IPS-11a (cell line): ENCODE measurements around the gene SAP25.

Experiments
- H3K4me3 ChIP-seq: one replicate; pipeline ENCODE4 v1.5.1; 2013; ENCODE audit warnings: low read depth, low read length, control low read depth

Gene SAP25

GRCh38 chr7:100573691-100574361 lies at the start of gene SAP25:
Gene SAP25, minus strand, starts transcription at chr7:100573900. Its CDS starts 158 bp downstream, at chr7:100573742.
- H3K4me3 ChIP-seq, result no peak within 1 kb of the TSS

DNA sequence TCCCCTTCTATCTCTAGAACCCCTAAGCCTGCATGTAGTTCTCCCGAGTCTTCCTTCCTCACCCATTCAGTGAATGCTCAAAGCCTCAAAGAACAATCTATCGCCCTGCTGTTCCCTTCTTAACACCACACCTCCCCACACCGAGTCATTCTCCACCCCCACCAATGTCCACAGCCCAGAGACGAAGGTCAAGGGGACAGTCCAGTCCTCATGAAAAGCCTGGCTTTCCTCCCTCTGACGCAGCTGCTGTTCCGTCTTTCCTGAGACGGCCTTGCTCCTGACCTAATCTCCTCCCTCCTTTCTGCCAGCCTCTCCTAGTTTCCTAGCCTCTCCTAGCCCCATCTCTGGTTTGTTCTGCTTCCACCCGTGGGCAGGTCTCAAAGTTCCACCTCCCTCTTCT lies 47.9 kb upstream of the SAP25 start:
- H3K4me3 ChIP-seq, result no peak overlapping the region

GRCh38 chr7:100620804-100621203 lies 47.1 kb upstream of the SAP25 start:
- no peak overlapping the region for H3K4me3 ChIP-seq

DNA sequence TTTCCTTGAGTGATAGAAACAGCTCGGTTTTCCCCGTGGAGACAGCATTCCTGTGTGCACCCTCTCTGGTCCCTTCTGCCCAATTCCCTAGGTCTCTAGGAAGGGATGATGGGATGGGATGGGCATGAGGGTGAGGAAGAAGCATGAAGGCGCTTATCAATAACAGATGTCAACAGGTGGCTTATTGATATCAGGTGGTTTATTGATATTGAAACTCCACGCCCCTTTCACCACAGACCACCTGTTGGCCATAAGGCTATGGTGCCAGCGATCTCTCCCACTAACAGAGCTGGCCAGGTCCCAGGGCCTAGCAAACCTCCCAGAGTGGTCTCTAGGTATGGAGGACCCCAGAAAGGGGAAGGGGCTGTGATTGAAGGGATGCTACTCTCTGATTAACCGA lies 46.5 kb upstream of the SAP25 start:
- no peak overlapping the region for H3K4me3 ChIP-seq

GRCh38 chr7:100614308-100614861 lies 40.7 kb upstream of the SAP25 start:
- no peak overlapping the region for H3K4me3 ChIP-seq

GRCh38 chr7:100613412-100614175 lies 39.9 kb upstream of the SAP25 start:
- no peak overlapping the region for H3K4me3 ChIP-seq

- H3K4me3 ChIP-seq, result peak overlapping the region; percentile 47
Observed at GRCh38 chr7:100612730-100613390, 39.2 kb upstream of the SAP25 start.

DNA sequence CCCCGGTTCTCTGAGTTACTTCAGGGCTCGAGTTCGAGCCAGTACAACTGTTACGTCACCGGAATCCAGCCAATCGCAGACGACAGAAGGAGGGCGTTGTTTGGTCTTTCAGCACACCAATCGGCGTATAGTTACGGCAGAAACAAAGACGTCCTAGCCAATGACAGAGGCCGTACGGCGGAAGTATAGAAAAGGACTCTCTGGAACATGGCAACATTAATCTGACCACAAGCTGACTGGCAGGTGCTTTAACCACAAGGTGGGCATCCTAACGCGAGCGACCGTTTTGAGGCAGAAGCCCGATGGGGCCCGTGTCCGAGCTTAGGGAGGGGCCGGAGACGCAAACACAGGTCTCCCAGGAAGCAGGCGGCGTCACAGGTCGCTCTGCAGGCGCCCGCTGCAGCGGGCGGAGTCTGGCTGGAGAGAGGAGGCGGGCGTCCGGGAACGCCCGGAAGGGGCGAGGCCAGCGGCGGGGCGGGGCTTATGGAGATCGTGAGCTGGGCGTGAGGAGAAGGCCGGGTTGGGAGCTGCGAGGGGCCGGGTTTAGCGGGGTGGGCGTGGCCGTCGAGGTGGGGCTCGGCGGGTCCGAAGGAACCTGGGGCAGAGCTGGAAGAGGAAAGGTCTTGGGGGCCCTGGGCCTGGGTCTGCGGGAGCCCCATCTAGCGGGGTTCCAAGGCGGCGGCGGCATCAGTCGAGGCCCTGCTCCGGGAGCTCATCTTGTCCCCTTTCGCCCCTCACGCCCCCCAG lies 38.5 kb upstream of the SAP25 start, which contains the start of gene MOSPD3:
TSS of gene MOSPD3 (plus strand) at position 558 of the 747 bp plus-strand sequence. CDS start 252 bp downstream, outside the sequence.
- H3K4me3 ChIP-seq, result peak within 1 kb of the TSS; percentile 72

DNA sequence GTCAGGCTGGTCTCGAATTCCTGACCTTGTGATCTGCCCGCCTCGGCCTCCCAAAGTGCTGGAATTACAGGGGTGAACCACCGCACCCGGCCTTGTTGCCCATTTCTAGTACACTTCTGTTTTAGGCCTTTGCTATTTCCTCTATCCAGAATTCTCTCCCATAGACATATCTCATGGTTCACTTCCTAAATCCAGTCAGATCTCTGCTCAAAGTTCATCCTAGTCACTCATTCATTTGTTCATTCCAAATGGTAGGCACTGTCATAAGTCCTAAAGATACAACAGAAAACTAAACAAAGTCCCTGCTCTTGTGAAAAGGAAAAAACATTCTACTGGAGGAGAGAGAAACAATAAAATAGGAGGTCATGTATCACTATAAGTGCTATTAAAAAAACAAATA lies 36.3 kb upstream of the SAP25 start:
- H3K4me3 ChIP-seq, result no peak overlapping the region

- H3K4me3 ChIP-seq, result no peak overlapping the region
Observed at GRCh38 chr7:100607111-100607510, 33.4 kb upstream of the SAP25 start.

DNA sequence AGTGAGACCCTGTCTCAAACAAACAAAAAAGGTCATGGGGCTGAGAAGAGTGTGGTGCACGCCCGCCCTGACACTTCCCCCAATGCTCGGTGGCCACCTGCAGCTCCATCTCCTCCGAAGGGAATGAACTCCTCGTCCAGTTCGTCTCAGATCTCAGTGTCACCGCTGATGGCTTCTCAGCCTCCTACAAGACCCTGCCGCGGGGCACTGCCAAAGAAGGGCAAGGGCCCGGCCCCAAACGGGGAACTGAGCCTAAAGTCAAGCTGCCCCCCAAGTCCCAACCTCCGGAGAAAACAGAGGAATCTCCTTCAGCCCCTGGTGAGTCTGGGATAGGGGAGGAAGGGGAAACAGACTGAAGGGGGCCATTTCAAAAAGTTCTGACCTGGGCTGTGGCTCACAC lies 32.6 kb upstream of the SAP25 start:
- H3K4me3 ChIP-seq, result no peak overlapping the region

GRCh38 chr7:100604976-100605911 lies 31.5 kb upstream of the SAP25 start:
- peak overlapping the region; percentile 21 for H3K4me3 ChIP-seq

DNA sequence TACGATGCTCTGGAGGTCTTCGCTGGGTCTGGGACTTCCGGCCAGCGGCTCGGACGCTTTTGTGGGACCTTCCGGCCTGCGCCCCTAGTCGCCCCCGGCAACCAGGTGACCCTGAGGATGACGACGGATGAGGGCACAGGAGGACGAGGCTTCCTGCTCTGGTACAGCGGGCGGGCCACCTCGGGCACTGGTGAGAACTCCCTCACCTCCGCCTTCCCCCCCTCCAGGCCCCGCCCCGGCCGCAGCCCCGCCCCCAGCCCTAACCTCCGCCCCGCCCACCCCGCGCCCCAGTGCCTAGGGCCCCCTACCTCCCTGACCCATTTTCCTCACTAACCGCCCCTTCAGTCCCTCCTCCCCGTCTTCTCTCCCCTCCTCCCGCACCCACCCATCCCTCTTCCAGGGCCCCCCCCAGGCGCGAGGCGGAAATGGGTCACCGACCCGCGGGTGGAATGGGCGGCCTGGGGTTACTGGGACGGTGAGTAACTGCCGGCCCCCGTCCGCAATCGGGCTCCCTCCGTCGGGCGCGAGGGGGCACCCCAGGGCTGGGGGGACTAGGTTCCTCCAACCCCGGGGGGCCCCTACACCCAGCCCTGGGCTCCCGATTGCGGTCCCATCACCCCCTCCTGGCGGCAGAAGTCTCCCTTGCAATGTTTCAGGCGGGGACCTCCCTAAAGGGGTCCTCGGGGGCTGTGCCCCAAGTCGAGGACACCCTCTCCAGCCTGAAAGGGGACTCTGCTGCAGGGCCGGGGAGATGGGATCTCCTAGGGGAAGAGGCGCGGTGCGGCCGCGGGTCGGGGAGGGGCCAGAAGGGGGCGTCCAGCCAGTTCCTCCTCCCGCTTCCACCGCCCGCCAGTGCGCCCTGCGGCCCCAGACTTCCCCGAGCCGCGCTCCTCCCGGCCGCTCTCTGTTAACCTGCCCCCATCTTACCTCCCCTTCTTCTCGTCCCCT lies 30.6 kb upstream of the SAP25 start:
- peak overlapping the region; percentile 56 for H3K4me3 ChIP-seq

DNA sequence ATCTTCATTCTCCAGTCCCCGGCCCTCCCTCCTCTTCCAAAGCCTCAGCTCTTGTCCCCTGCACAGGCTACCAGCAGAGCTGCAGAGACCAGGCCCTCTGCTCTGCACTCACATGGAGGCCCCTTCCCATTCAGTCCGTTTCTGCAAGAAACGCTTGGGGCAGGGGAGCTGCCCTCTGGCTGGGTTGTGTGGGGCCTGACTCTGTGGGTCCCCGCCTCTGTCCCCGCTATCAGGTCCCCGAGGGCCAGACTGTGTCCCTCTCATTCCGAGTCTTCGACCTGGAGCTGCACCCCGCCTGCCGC lies 30.0 kb upstream of the SAP25 start:
- peak overlapping the region; percentile 56 for H3K4me3 ChIP-seq

DNA sequence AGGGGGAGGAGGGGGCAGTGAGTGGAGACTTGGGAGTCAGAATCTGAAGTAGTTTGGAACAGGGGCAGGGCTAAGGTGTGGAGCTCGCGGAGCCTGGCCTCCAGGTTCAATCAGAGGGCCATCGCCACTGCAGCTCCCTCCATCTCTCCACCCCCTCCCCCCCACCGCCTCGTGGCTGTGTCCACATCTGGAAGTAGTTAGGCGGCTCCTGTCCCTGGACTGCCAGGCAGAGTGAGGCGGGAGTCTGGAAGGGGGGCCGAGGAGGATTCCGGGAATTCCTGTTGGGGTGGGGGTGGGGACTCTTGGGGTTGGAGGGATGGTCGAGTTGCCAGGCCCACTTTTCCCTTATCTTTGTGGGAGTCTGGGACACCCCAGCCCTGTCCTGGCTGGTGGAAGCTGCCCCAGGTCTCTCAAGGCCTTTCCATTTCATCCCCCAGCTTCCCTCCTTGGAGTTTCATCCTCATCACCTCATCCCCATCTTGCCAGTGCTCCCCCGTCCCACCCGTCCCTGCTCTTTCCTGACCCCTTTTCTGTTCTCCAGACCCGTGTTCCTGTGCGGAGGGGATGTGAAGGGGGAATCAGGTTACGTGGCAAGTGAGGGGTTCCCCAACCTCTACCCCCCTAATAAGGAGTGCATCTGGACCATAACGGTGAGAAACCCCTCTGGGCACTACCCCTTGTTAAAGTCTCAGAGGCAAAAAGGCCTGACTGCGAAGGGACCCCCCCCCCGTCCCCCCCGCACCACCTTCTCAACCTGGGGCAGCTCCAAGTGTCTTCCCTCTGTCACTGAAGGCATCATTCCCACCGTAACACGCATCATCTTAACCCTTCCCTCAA lies 29.4 kb upstream of the SAP25 start:
- peak overlapping the region; percentile 56 for H3K4me3 ChIP-seq

GRCh38 chr7:100600730-100601038 lies 27.0 kb upstream of the SAP25 start:
- no peak overlapping the region for H3K4me3 ChIP-seq

- H3K4me3 ChIP-seq, result no peak overlapping the region
Observed at GRCh38 chr7:100599911-100600729, 26.4 kb upstream of the SAP25 start.
